HFF-Myc (cell line): Measurements from ENCODE around the gene RNASE13.

Source experiments
- DNase-seq: peaks from one replicate; pipeline ENCODE4 v3.0.0-alpha.2; 2011; ENCODE audit warnings: low read depth; ENCODE audit errors: extremely low read depth
- H3K4me3 ChIP-seq: replicated peaks from 2 replicates; pipeline ENCODE4 v1.5.1; 2011; ENCODE audit warnings: low read depth, mild to moderate bottlenecking, control low read depth, low read length
- TF ChIP-seq, protein P1 (sequence below): IDR thresholded peaks from 2 replicates; pipeline ENCODE4 v1.5.1; 2012; ENCODE audit warnings: mild to moderate bottlenecking, low read depth, low read length, control low read depth; ENCODE audit errors: missing control alignments

Gene RNASE13

DNA sequence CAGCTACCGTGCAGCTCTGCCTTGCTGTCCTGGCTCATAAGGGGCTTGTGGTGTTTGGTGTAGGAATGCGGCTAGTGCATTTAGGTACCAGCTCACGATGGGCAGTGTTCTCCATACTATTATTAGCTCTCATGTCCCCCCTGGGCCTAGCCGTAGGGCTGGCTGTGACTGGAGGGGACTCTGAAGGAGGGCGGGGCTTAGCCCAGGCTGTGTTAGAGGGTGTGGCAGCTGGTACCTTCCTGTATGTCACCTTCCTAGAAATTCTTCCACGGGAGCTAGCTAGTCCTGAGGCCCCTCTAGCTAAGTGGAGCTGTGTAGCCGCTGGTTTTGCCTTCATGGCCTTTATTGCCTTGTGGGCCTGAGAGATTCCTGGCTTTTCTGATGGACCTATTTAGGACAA is 33.4 kb downstream of the RNASE13 start:
- DNase-seq = no peak
- no peak overlapping the region for H3K4me3 ChIP-seq
- TF ChIP-seq, protein P1, sequence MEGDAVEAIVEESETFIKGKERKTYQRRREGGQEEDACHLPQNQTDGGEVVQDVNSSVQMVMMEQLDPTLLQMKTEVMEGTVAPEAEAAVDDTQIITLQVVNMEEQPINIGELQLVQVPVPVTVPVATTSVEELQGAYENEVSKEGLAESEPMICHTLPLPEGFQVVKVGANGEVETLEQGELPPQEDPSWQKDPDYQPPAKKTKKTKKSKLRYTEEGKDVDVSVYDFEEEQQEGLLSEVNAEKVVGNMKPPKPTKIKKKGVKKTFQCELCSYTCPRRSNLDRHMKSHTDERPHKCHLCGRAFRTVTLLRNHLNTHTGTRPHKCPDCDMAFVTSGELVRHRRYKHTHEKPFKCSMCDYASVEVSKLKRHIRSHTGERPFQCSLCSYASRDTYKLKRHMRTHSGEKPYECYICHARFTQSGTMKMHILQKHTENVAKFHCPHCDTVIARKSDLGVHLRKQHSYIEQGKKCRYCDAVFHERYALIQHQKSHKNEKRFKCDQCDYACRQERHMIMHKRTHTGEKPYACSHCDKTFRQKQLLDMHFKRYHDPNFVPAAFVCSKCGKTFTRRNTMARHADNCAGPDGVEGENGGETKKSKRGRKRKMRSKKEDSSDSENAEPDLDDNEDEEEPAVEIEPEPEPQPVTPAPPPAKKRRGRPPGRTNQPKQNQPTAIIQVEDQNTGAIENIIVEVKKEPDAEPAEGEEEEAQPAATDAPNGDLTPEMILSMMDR = no peak

- TF ChIP-seq, protein P1 = no peak
- no peak overlapping the region for H3K4me3 ChIP-seq
- DNase-seq = no peak
Measured at GRCh38 chr14:20999591-20999990, 35.0 kb downstream of the RNASE13 start.

DNA sequence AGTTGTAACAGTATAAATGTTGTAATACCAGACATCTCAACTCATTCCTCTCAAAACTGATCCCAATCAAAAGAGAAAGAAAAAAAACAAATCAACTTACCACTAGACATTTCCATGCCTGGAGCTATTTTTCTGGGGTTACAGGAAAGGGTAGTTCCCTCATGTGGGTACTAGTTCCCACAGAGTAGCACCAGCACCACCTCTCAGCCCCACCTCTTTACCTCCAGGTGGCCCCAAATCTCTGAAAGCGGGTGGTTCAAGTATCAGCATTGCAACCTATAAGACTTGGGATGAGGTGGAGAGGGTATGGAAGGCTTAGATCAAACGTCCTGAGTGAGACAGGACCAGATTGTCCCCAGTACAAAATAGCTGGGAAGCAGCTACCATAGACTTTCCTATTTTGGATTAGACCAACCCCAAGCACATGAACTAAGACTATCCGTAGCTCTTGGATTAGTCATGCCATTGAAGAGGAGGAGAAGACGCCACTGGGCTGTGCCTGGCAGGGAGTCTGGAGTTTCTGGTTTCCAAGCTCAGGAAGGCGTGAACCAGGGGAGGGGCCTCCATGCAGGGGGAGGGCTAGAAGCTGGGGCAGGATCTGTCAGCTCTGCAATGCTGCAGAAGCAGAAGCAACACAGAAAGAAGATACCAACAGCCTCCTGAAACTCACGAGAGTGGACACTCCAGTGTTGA is 35.8 kb downstream of the RNASE13 start, which contains the start of gene SLC39A2:
Gene SLC39A2, plus strand, starts transcription at position 620 of the 693 bp plus-strand sequence. CDS start 154 bp downstream, outside the sequence.
- TF ChIP-seq, protein P1 = no peak
- no peak within 1 kb of the TSS for H3K4me3 ChIP-seq
- DNase-seq = peak; percentile 46

DNA sequence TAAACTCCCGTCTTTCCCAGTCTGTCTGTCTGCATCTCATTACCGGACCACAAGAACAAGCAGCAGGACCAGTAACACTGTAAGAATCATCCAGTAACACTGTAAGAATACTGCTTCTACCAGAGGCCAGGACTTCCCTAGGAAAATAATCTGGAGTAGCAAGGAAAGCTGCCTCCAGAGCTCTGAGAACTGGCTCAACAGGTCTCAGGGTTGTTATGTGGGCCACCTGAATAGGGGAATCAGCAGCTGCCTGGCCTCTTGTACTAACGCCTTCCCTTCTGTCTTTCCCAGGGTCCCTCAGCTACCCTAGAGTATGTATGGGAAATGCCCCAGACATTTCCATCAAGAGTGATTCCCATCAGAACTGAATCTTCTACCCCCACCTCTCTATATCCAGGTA is 36.5 kb downstream of the RNASE13 start:
- DNase-seq = no peak
- no peak overlapping the region for H3K4me3 ChIP-seq
- TF ChIP-seq, protein P1 = no peak

DNA sequence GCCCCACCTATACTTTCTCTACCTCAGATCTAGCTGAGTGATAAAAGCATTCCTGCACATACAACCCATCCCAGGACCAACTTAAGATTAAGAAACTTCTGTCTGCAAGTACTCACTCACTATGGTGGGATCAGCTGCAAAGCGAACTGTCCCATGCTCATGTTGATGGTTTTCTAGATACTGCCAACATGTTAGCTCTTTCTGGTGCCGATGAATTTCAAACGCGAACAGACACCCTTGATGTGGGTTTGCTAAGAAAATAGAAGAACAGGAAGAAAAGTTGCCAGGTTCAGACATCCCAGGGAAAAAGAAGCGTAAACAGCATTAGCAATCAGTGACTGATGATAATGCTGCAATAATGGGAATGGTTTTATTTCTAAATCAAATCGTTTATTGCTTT is 37.0 kb downstream of the RNASE13 start:
- no peak for DNase-seq
- H3K4me3 ChIP-seq = no peak overlapping the region
- TF ChIP-seq, protein P1 = no peak

DNA sequence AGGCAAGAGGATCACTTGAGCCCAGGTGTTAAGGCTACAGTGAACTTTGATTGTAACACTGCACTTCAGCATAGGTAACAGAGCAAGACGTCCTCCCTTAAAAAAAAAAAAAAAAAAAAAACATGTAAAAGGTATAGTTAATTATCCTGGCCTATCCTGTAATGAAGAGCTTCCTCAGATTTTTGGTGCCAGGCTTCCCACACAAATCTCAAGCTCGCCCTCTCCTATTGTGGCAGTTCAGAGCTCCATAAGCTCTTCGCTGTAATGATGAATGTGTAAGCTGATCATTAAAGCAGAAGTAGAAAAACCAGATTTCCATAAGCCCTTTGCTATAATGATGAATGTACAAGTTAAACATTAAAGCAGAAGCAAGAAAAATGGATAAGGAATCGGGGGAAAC is 37.5 kb downstream of the RNASE13 start:
- H3K4me3 ChIP-seq = no peak overlapping the region
- TF ChIP-seq, protein P1 = no peak
- DNase-seq = no peak

DNA sequence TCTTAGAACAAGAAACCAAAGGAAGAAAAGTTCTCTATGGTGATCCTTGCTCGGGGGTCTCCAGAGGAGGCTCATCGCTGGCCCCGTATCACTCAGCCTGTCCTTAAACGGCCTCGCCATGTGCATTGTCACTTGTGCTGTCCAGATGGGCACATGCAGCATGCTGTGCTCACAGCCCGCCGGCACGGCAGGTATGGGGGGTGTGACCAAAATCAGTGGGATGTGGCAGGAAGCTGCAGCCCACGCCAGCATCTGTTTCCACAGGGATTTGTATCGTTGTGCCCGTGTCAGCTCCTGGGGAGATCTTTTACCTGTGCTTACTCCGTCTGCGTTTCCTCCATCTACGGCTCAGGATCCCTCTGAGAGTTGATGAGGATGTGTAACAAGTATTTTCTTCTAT is 38.1 kb downstream of the RNASE13 start:
- H3K4me3 ChIP-seq = no peak overlapping the region

More for the DNA sequence above, 38.1 kb downstream of the RNASE13 start:
- no peak for DNase-seq
- TF ChIP-seq, protein P1 = no peak
